Measurements from ENCODE around the gene PDIA5. TPM values are rescaled to one million over a fixed set of nuclear protein-coding genes. Genes with fewer than 3 reads are reported as not detected.

Gene PDIA5
- total RNA-seq, 3 donors from 2014 or later (not counting 1 experiment from before 2014, with no cell fraction given), result 0.59 to 3.3 (median 0.63) TPM

- H3K4me1 ChIP-seq (ENCODE audit: control insufficient read depth, insufficient read depth, low read length), result peaks cover 23% of the 10 kb centered on the region
- H3K4me3 ChIP-seq (ENCODE audit: low read length), result no peak overlapping the region
- no peaks in the 10 kb centered on the region for H3K36me3 ChIP-seq (ENCODE audit: control insufficient read depth, insufficient read depth, low read length)
- intact Hi-C loops (cut with micrococcal nuclease), result no loop called here
- H3K9me3 Mint-ChIP-seq, result no peaks in the 10 kb centered on the region
- no peak overlapping the region for H3K27ac Mint-ChIP-seq
- H3K4me1 Mint-ChIP-seq, result peaks cover 4 to 25% of the 10 kb centered on the region in 2 donors
- H3K27me3 ChIP-seq (ENCODE audit: control insufficient read depth, insufficient read depth, low read length), result peaks cover 33% of the 10 kb centered on the region
- no peak for DNase-seq
- 100% methylated on average over 1 of the region's 1 CpG for WGBS (ENCODE audit: insufficient coverage)
- H3K27me3 Mint-ChIP-seq (ENCODE audit: low read depth in 2 of 2), result peaks cover 52 to 74% of the 10 kb centered on the region in 2 donors
- no peak overlapping the region for H3K4me3 Mint-ChIP-seq
- TF ChIP-seq, protein P1, sequence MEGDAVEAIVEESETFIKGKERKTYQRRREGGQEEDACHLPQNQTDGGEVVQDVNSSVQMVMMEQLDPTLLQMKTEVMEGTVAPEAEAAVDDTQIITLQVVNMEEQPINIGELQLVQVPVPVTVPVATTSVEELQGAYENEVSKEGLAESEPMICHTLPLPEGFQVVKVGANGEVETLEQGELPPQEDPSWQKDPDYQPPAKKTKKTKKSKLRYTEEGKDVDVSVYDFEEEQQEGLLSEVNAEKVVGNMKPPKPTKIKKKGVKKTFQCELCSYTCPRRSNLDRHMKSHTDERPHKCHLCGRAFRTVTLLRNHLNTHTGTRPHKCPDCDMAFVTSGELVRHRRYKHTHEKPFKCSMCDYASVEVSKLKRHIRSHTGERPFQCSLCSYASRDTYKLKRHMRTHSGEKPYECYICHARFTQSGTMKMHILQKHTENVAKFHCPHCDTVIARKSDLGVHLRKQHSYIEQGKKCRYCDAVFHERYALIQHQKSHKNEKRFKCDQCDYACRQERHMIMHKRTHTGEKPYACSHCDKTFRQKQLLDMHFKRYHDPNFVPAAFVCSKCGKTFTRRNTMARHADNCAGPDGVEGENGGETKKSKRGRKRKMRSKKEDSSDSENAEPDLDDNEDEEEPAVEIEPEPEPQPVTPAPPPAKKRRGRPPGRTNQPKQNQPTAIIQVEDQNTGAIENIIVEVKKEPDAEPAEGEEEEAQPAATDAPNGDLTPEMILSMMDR (IDR thresholded peaks at IDR 0.05), result no peak
- H3K36me3 Mint-ChIP-seq, result no peaks in the 10 kb centered on the region
- no peaks in the 10 kb centered on the region for H3K9me3 ChIP-seq (ENCODE audit: control insufficient read depth, insufficient read depth, low read length)
- ATAC-seq, result no peak
- no peak overlapping the region for H3K27ac ChIP-seq (ENCODE audit: low read length)
These were observed 42.8 kb upstream of the PDIA5 start for GRCh38 chr3:123024056-123024455.

DNA sequence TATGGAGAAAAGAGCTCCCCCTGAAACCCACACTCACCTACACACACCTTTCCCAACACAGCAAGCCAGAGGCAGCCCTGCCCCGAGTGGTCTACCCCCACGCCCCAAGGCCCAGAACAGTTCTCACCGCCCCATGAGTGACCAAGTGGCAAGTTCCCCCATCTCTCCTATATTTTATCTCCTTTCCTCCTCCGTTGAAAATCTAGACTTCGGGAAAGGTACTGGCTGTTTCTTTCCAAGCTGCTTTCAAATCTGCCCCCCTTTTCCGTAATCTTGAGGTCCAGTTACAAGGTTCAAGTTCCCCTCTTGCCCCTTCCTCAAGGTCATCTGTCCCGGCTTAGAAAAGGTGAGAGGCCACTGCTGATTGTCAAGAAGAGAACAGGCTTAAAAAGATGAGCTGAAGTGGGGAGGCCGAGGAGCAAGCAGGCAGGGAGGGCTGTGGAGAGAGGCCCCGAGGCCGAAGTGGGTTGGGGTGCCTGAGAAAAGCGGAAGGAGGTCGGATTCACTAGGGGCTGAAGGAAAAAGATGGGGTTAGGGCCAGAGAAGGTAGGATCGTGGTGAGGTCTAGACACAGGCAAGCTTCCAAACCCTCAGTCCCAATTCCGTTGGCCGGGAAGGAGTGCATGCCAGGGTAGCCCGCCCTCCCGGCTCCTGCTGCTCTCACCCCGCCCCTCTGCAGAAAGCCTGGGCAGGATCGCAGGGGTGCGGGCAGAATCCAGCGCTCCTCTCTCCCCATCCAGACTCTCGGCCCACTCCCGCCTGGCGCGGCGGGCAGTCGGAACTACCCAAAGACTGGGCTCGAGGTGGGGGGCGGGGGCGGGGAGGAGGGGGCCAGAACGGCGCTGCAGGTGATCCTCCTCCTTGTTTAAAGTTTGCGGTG, 40.9 kb upstream of the PDIA5 start:
- Mint-ChIP-seq H3K9me3 (no peaks in the 10 kb centered on the region), H3K4me1 (peaks cover 4 to 25% of the 10 kb centered on the region in 2 donors), H3K27ac (no peak overlapping the region), H3K27me3 (ENCODE audit: low read depth in 2 of 2) (peaks cover 53 to 66% of the 10 kb centered on the region in 2 donors), H3K4me3 (peak overlapping the region; percentile 62), H3K36me3 (no peaks in the 10 kb centered on the region)
- TF ChIP-seq, protein P1 (IDR thresholded peaks at IDR 0.05), result no peak
- no peak for ATAC-seq
- Histone ChIP-seq H3K27ac (ENCODE audit: low read length) (no peak overlapping the region), H3K9me3 (ENCODE audit: control insufficient read depth, insufficient read depth, low read length) (no peaks in the 10 kb centered on the region), H3K27me3 (ENCODE audit: control insufficient read depth, insufficient read depth, low read length) (peaks cover 41% of the 10 kb centered on the region), H3K4me3 (ENCODE audit: low read length) (no peak overlapping the region), H3K36me3 (ENCODE audit: control insufficient read depth, insufficient read depth, low read length) (no peaks in the 10 kb centered on the region), H3K4me1 (ENCODE audit: control insufficient read depth, insufficient read depth, low read length) (peaks cover 23% of the 10 kb centered on the region)
- DNase-seq, result peak in 1 of 2 donors; percentile 5
- 21% methylated on average over 32 of the region's 33 CpGs for WGBS (ENCODE audit: insufficient coverage)
- intact Hi-C loops (cut with micrococcal nuclease), result loop anchor here (5.0 kb wide), 1 partner anchor 269 kb away; no protein-coding TSS in a partner anchor

- Histone ChIP-seq H3K36me3 (ENCODE audit: control insufficient read depth, insufficient read depth, low read length) (no peaks in the 10 kb centered on the region), H3K4me1 (ENCODE audit: control insufficient read depth, insufficient read depth, low read length) (peaks cover 23% of the 10 kb centered on the region), H3K9me3 (ENCODE audit: control insufficient read depth, insufficient read depth, low read length) (no peaks in the 10 kb centered on the region), H3K27me3 (ENCODE audit: control insufficient read depth, insufficient read depth, low read length) (peaks cover 41% of the 10 kb centered on the region), H3K4me3 (ENCODE audit: low read length) (peak overlapping the region; percentile 14), H3K27ac (ENCODE audit: low read length) (no peak overlapping the region)
- intact Hi-C loops (cut with micrococcal nuclease), result loop anchor here (5.0 kb wide), 1 partner anchor 269 kb away; no protein-coding TSS in a partner anchor
- H3K36me3 Mint-ChIP-seq, result no peaks in the 10 kb centered on the region
- ATAC-seq, result peak; percentile 8 to 44 (median 15)
- peak in 1 of 2 donors; percentile 15 for DNase-seq
- H3K9me3 Mint-ChIP-seq, result no peaks in the 10 kb centered on the region
- peaks cover 4 to 25% of the 10 kb centered on the region in 2 donors for H3K4me1 Mint-ChIP-seq
- 1% methylated on average over 62 of the region's 62 CpGs for WGBS (ENCODE audit: insufficient coverage)
- peaks cover 52 to 58% of the 10 kb centered on the region in 2 donors for H3K27me3 Mint-ChIP-seq (ENCODE audit: low read depth in 2 of 2)
- peak overlapping the region; percentile 67 for H3K4me3 Mint-ChIP-seq
- TF ChIP-seq, protein P1 (IDR thresholded peaks at IDR 0.05), result no peak
- no peak overlapping the region for H3K27ac Mint-ChIP-seq
These were observed 40.1 kb upstream of the PDIA5 start for GRCh38 chr3:123026565-123027291.

Measured in natural killer cell (primary cell).